ENCODE measurements around the gene MN1.

Gene MN1

GRCh38 chr22:27796829-27797519 is 4.6 kb downstream of the MN1 start:
- Histone ChIP-seq H3K4me3 (ENCODE audit: low read depth, low read length) (peak overlapping the region; percentile 37), H3K4me1 (ENCODE audit: control insufficient read depth, insufficient read depth, low read length) (peaks cover 30% of the 10 kb centered on the region), H3K27me3 (ENCODE audit: control insufficient read depth, insufficient read depth, low read length) (peaks cover 56% of the 10 kb centered on the region), H3K36me3 (ENCODE audit: control insufficient read depth, insufficient read depth, low read length) (no peaks in the 10 kb centered on the region), H3K9me3 (ENCODE audit: control insufficient read depth, insufficient read depth, low read length) (no peaks in the 10 kb centered on the region), H3K9ac (ENCODE audit: low read depth, low read length) (no peak overlapping the region)

DNA sequence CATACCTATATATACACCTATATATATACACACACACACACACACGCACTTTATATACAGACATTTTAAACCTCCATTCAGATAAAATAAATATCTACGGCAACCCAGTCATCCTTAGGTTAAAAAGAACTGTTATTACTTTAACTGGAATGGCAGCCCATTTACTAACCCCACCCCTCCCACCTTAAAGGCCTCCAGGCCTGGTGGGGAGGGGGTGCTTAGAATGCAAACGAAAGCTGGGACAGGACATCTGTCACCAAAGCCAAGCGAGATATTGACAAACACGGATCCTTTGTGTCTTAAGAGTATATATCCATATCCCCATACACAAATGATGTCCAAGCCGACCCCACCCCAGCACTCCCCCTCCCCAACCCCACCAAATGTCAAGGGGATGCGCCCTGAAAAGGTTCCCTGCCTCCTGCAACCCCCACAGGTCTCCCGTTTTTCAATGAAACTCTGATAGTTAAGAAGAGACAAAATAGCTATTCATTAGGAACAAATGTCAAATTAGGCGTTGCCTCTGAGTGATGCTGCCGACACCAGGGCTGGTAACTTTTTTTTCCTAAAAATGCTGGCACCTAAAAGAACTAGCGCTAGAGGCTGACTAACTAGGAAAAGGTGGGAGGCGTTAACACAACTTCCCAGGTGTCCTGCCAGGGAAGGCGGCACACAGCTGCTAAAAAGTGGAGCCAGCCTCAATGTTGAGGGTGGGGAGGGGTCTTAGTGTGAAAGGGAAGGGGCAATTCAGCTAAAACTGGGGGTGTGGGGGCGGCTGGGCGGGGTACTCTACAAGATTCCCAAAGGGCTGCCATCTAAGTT is 5.6 kb downstream of the MN1 start:
- H3K27me3 ChIP-seq (ENCODE audit: control insufficient read depth, insufficient read depth, low read length), result peaks cover 65% of the 10 kb centered on the region
- peaks cover 40% of the 10 kb centered on the region for H3K4me1 ChIP-seq (ENCODE audit: control insufficient read depth, insufficient read depth, low read length)
- H3K9me3 ChIP-seq (ENCODE audit: control insufficient read depth, insufficient read depth, low read length), result no peaks in the 10 kb centered on the region
- no peaks in the 10 kb centered on the region for H3K36me3 ChIP-seq (ENCODE audit: control insufficient read depth, insufficient read depth, low read length)
- H3K4me3 ChIP-seq (ENCODE audit: low read depth, low read length), result peak overlapping the region; percentile 40
- no peak overlapping the region for H3K9ac ChIP-seq (ENCODE audit: low read depth, low read length)

GRCh38 chr22:27795053-27795452 is 6.5 kb downstream of the MN1 start:
- Histone ChIP-seq H3K4me1 (ENCODE audit: control insufficient read depth, insufficient read depth, low read length) (peaks cover 46% of the 10 kb centered on the region), H3K9ac (ENCODE audit: low read depth, low read length) (no peak overlapping the region), H3K36me3 (ENCODE audit: control insufficient read depth, insufficient read depth, low read length) (no peaks in the 10 kb centered on the region), H3K9me3 (ENCODE audit: control insufficient read depth, insufficient read depth, low read length) (no peaks in the 10 kb centered on the region), H3K27me3 (ENCODE audit: control insufficient read depth, insufficient read depth, low read length) (peaks cover 65% of the 10 kb centered on the region), H3K4me3 (ENCODE audit: low read depth, low read length) (peak overlapping the region; percentile 40)

DNA sequence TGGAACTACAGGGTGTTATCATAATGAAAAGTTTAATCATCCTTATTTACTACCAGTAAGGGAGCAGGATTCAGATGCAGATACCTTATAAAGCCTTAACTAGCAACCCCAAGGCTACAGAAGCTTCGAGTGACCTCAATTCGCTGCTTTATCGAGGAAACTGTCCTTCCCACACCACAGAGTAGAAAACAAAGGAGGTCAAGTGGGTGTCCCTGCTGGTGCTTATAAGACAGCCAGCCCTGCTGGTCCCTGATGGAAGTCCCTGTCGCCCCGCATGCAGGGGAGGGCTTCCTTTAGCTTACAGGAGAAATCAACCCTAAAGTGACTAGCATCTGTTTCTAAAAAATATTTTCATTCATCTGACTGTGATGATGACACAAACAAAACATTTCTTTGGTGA is 7.3 kb downstream of the MN1 start:
- peaks cover 48% of the 10 kb centered on the region for H3K4me1 ChIP-seq (ENCODE audit: control insufficient read depth, insufficient read depth, low read length)

GRCh38 chr22:27793576-27793975 is 8.0 kb downstream of the MN1 start:
- peaks cover 48% of the 10 kb centered on the region for H3K4me1 ChIP-seq (ENCODE audit: control insufficient read depth, insufficient read depth, low read length)
- no peak overlapping the region for H3K4me3 ChIP-seq (ENCODE audit: low read depth, low read length)
- H3K36me3 ChIP-seq (ENCODE audit: control insufficient read depth, insufficient read depth, low read length), result peaks cover 3% of the 10 kb centered on the region
- H3K9ac ChIP-seq (ENCODE audit: low read depth, low read length), result no peak overlapping the region
- H3K9me3 ChIP-seq (ENCODE audit: control insufficient read depth, insufficient read depth, low read length), result no peaks in the 10 kb centered on the region
- peaks cover 65% of the 10 kb centered on the region for H3K27me3 ChIP-seq (ENCODE audit: control insufficient read depth, insufficient read depth, low read length)

More for the DNA sequence above, 7.3 kb downstream of the MN1 start:
- Histone ChIP-seq H3K36me3 (ENCODE audit: control insufficient read depth, insufficient read depth, low read length) (no peaks in the 10 kb centered on the region), H3K9me3 (ENCODE audit: control insufficient read depth, insufficient read depth, low read length) (no peaks in the 10 kb centered on the region), H3K4me3 (ENCODE audit: low read depth, low read length) (no peak overlapping the region), H3K27me3 (ENCODE audit: control insufficient read depth, insufficient read depth, low read length) (peaks cover 66% of the 10 kb centered on the region), H3K9ac (ENCODE audit: low read depth, low read length) (no peak overlapping the region)

GRCh38 chr22:27792452-27793161 is 8.9 kb downstream of the MN1 start:
- H3K27me3 ChIP-seq (ENCODE audit: control insufficient read depth, insufficient read depth, low read length), result peaks cover 58% of the 10 kb centered on the region
- no peaks in the 10 kb centered on the region for H3K9me3 ChIP-seq (ENCODE audit: control insufficient read depth, insufficient read depth, low read length)
- peaks cover 48% of the 10 kb centered on the region for H3K4me1 ChIP-seq (ENCODE audit: control insufficient read depth, insufficient read depth, low read length)
- H3K9ac ChIP-seq (ENCODE audit: low read depth, low read length), result no peak overlapping the region
- peaks cover 3% of the 10 kb centered on the region for H3K36me3 ChIP-seq (ENCODE audit: control insufficient read depth, insufficient read depth, low read length)
- H3K4me3 ChIP-seq (ENCODE audit: low read depth, low read length), result no peak overlapping the region

- H3K9me3 ChIP-seq (ENCODE audit: control insufficient read depth, insufficient read depth, low read length), result no peaks in the 10 kb centered on the region
- peaks cover 53% of the 10 kb centered on the region for H3K27me3 ChIP-seq (ENCODE audit: control insufficient read depth, insufficient read depth, low read length)
- peaks cover 3% of the 10 kb centered on the region for H3K36me3 ChIP-seq (ENCODE audit: control insufficient read depth, insufficient read depth, low read length)
- peaks cover 48% of the 10 kb centered on the region for H3K4me1 ChIP-seq (ENCODE audit: control insufficient read depth, insufficient read depth, low read length)
- no peak overlapping the region for H3K4me3 ChIP-seq (ENCODE audit: low read depth, low read length)
- H3K9ac ChIP-seq (ENCODE audit: low read depth, low read length), result no peak overlapping the region
Observed at GRCh38 chr22:27791859-27792241, 9.7 kb downstream of the MN1 start.

DNA sequence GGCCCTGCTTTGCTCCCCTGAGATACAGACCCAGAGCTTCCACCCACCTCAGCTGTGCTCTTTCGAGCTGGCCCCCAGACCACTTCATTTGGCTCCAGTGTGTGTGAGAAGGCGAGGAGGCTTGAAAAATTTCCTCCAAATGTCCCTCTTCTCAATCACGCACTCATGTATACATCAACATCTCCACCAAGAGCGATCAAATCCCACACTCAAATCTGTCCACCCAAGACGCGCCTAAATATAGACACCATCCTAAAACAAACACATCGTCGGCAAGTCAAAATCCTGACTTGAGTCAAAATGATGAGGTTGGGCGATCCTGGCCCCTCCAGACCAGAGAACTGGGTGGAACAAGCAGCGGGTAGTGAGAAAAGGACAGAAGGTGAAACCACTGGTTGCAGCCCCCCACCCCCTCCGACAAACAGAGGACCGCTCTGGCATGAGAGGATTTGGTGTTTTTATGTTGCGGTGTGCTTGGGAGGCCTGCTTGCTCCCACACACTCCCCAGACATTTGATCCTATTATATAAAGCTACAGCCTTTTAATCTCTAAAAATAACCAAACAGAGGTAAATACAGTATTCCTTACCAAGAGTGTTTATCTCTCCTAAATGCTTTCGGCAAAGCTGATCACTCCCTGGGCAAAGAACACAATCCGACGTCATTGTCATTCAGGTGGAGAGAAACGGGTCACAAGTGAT is 10.2 kb downstream of the MN1 start:
- H3K9me3 ChIP-seq (ENCODE audit: control insufficient read depth, insufficient read depth, low read length), result no peaks in the 10 kb centered on the region

DNA sequence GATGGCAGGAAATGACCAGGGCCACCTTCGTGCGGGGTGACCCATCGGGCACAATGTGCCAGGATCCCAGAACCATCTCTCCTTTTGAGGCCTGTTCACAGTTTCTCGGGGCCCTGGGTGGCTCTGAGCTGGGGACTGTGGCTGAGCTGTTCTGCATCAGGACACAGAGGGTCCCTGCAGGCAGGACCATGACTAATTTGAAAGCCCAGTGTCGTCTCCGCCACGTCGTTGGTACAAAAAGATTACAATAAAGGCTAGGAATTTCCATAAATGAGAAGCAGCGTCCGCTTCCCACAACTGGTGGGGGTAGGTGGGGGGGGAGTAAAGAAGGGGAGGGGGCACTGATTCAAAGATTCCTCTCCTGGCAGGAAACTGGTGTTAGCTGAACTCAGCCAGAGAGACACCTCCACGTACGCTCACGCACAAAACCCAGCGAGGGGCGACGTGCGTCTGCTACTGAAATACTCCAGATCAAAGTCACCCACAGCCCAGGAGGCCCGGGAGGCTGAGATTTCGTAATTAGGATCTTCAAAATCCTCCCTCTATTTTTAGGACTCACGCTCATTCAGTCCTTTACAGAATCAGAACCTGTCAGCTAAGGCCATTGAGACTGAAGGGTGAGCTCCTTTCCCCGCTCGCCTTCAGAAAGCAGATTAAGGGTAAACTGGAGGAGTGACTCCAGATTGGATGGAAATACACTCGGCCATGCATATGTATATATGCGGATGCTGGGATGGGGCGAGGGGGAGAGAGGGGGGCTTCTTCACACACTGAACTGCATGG is 11.0 kb downstream of the MN1 start:
- Histone ChIP-seq H3K4me1 (ENCODE audit: control insufficient read depth, insufficient read depth, low read length) (peaks cover 57% of the 10 kb centered on the region), H3K9ac (ENCODE audit: low read depth, low read length) (no peak overlapping the region), H3K9me3 (ENCODE audit: control insufficient read depth, insufficient read depth, low read length) (no peaks in the 10 kb centered on the region), H3K27me3 (ENCODE audit: control insufficient read depth, insufficient read depth, low read length) (peaks cover 40% of the 10 kb centered on the region), H3K36me3 (ENCODE audit: control insufficient read depth, insufficient read depth, low read length) (peaks cover 3% of the 10 kb centered on the region), H3K4me3 (ENCODE audit: low read depth, low read length) (peak overlapping the region; percentile 35)

More for the DNA sequence above, 10.2 kb downstream of the MN1 start:
- Histone ChIP-seq H3K27me3 (ENCODE audit: control insufficient read depth, insufficient read depth, low read length) (peaks cover 48% of the 10 kb centered on the region), H3K4me1 (ENCODE audit: control insufficient read depth, insufficient read depth, low read length) (peaks cover 54% of the 10 kb centered on the region), H3K4me3 (ENCODE audit: low read depth, low read length) (peak overlapping the region; percentile 35), H3K36me3 (ENCODE audit: control insufficient read depth, insufficient read depth, low read length) (peaks cover 3% of the 10 kb centered on the region), H3K9ac (ENCODE audit: low read depth, low read length) (peak overlapping the region; percentile 47)

DNA sequence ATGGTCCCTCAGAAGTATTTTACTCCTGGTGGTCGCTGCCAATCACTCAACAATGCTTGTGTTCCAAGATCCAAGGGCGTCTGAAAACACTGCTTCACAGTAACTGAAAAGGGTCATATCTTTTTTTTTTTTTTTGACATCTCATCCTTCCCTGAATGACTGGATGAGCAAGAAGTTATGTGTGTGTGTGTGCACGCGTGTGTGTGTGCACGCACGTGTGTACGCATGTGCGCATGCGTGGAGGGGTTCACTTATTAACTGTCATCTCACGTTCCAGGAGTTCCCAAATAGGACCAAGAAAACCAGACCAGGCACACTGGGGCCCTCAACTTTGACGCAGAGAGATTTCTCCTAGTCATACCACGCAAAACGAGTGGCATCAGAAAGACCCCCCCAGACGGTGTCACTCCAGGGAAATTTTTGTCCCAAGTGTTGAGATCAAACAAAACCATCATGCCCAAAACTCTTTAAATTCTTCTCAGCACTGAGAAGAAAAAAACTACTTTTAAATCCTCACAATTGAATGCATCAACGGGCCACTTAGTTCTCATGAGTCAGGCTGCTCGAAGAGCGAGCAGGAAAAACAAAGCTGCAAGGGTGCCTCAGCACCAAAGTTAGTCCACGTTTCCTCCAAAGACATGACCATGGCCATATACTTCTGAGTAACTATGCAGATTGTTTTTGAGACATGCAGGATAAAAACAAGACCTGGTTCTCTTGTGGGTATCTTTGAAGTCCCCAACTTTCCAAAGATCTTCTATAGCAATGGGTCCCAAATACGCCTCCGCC is 12.9 kb downstream of the MN1 start:
- peaks cover 49% of the 10 kb centered on the region for H3K4me1 ChIP-seq (ENCODE audit: control insufficient read depth, insufficient read depth, low read length)
- no peak overlapping the region for H3K9ac ChIP-seq (ENCODE audit: low read depth, low read length)
- H3K4me3 ChIP-seq (ENCODE audit: low read depth, low read length), result no peak overlapping the region
- peaks cover 35% of the 10 kb centered on the region for H3K27me3 ChIP-seq (ENCODE audit: control insufficient read depth, insufficient read depth, low read length)
- H3K9me3 ChIP-seq (ENCODE audit: control insufficient read depth, insufficient read depth, low read length), result no peaks in the 10 kb centered on the region
- peaks cover 3% of the 10 kb centered on the region for H3K36me3 ChIP-seq (ENCODE audit: control insufficient read depth, insufficient read depth, low read length)
